Panc1 (cell line): Measurements from ENCODE around the gene NRG2. TPM values are rescaled to one million over a fixed set of nuclear protein-coding genes. Genes with fewer than 3 reads are reported as not detected.
A peak's percentile ranks its signal among the peaks of the same experiment; 100 is the strongest.

Experiments used
- ATAC-seq: fragments of 200-7000 bp; cut with Tn5 transposase; 2 replicates; pipeline ENCODE4 v1.9.1; 2020; ENCODE audit warnings: mild to moderate bottlenecking, moderate library complexity
- Bru-seq: library from RNA; stranded (reverse); fragments of 400-500 nt; gene quantifications from one replicate; lab custom pipeline; 2021; lab: Mats Ljungman, UMichigan
- BruChase-seq, 2 experiments: library from RNA; stranded (reverse); fragments of 400-500 nt; gene quantifications; one replicate each; lab custom pipeline; 2021; lab: Mats Ljungman, UMichigan
- BruUV-seq: library from RNA; stranded (reverse); fragments of 400-500 nt; replicated peaks from 2 replicates; lab custom pipeline; 2021; lab: Mats Ljungman, UMichigan
- CTCF ChIA-PET: fragments of 300-600 bp; sonication (Branson Sonifier 250); formaldehyde crosslinking; loops from one replicate; lab custom pipeline; 2022; ENCODE audit warnings: antibody characterized with exemption; lab: Charles Lee
- POLR2A ChIA-PET: fragments of 300-600 bp; sonication (Branson Sonifier 250); formaldehyde crosslinking; loops from one replicate; lab custom pipeline; 2022; ENCODE audit warnings: antibody characterized with exemption; lab: Charles Lee
- DNase-seq: peaks from one replicate; pipeline ENCODE4 v3.0.0-alpha.2; 2010; ENCODE audit warnings: low read depth, low spot score
- H3K27ac ChIP-seq: 2 replicates; pipeline ENCODE4 v1.5.1; 2011; ENCODE audit warnings: mild to moderate bottlenecking, low read length, inconsistent platforms
- H3K27me3 ChIP-seq: fragments of 200-500 bp; sonication (Bioruptor generic); 2 replicates; pipeline ENCODE4 v1.6.0; 2014; ENCODE audit warnings: low read length, inconsistent platforms; ENCODE audit not compliant: control insufficient read depth, insufficient read depth
- H3K36me3 ChIP-seq: fragments of 200-500 bp; sonication (Bioruptor generic); 2 replicates; pipeline ENCODE4 v1.5.1; 2014; ENCODE audit warnings: inconsistent platforms, mild to moderate bottlenecking, low read length, moderate library complexity; ENCODE audit not compliant: control insufficient read depth, insufficient read depth
- H3K4me1 ChIP-seq: 2 replicates; pipeline ENCODE4 v1.5.1; 2011; ENCODE audit warnings: inconsistent platforms, mild to moderate bottlenecking, low read length, moderate library complexity; ENCODE audit not compliant: control insufficient read depth, insufficient read depth
- H3K4me3 ChIP-seq, 2 experiments: 2 replicates each; pipeline ENCODE4 v1.5.1; 2011 to 2012; ENCODE audit warnings: low read depth in 2 of 2, low read length in 2 of 2, mild to moderate bottlenecking in 2 of 2, inconsistent platforms in 1 of 2, moderate library complexity in 1 of 2
- H3K9me3 ChIP-seq: fragments of 200-500 bp; sonication (Bioruptor generic); 2 replicates; pipeline ENCODE4 v1.5.1; 2014; ENCODE audit warnings: low read depth, mild to moderate bottlenecking, inconsistent platforms, low read length, moderate library complexity; ENCODE audit not compliant: control insufficient read depth, insufficient read depth
- POLR2AphosphoS5 ChIP-seq: IDR thresholded peaks from 2 replicates; pipeline ENCODE4 v1.6.1; 2012; ENCODE audit warnings: mild to moderate bottlenecking, low read depth, low read length, moderate library complexity
- SIN3A ChIP-seq: IDR thresholded peaks from 2 replicates; pipeline ENCODE4 v1.6.1; 2012; ENCODE audit warnings: low read depth, mild to moderate bottlenecking, low read length, moderate library complexity, borderline replicate concordance; ENCODE audit not compliant: insufficient read depth
- TCF7L2 ChIP-seq: IDR thresholded peaks from 2 replicates; pipeline ENCODE4 v1.6.1; 2011; ENCODE audit warnings: mild to moderate bottlenecking, low read depth, low read length, inconsistent platforms
- in situ Hi-C: cut with HindIII; loops from 2 replicates; pipeline ENCODE4 v1.10.0; 2016; ENCODE audit warnings: low sequenced_read_pairs, low pct_unique_long_range_greater_than_20kb
- intact Hi-C: fragments of 100-400 bp; cut with micrococcal nuclease; formaldehyde crosslinking; loops from one replicate; pipeline ENCODE4 v1.10.0; 2022; ENCODE audit not compliant: unreplicated experiment
- long read RNA-seq: library from polyadenylated mRNA; unstranded; transcript quantifications from one replicate; pipeline ENCODE4 v2.0.0, GENCODE V29; 2021; ENCODE audit not compliant: unreplicated experiment
- polyA plus RNA-seq: library from polyadenylated mRNA; unstranded; fragments of >200 nt; gene quantifications from one replicate; pipeline ENCODE4 v1.2.1, GENCODE V29; 2012; ENCODE audit warnings: missing spikeins; ENCODE audit not compliant: insufficient read length
- total RNA-seq: library from RNA; stranded (reverse); gene quantifications from one replicate; pipeline ENCODE4 v1.2.1, GENCODE V29; 2021; ENCODE audit not compliant: unreplicated experiment
- TF ChIP-seq, protein P1 (sequence below): fragments of 450-650 bp; IDR thresholded peaks from 2 replicates; pipeline ENCODE4 v1.5.1; 2017; ENCODE audit warnings: mild to moderate bottlenecking
- TF ChIP-seq, protein P2 (sequence below), 2 experiments: IDR thresholded peaks; 2 replicates each; pipeline ENCODE4 v1.6.1; 2011 to 2012; ENCODE audit warnings: low read depth in 2 of 2, control low read depth in 1 of 2, low read length in 1 of 2, mild to moderate bottlenecking in 1 of 2, moderate library complexity in 1 of 2; ENCODE audit not compliant: insufficient read depth in 1 of 2

NRG2 gene
- total RNA-seq (20.2 TPM), Bru-seq, nascent RNA (percentile 79 among the genes with signal in this experiment), BruChase-seq, experiment 1, labeled RNA remaining after a 2-hour chase (percentile 78 among the genes with signal in this experiment), BruChase-seq, experiment 2, labeled RNA remaining after a 6-hour chase (percentile 77 among the genes with signal in this experiment)
- 20.9 TPM for polyA plus RNA-seq
- long read RNA-seq, transcript NRG2-205 (10 exons, 3,020 nt) = major isoform, 20 of 40 reads
- long read RNA-seq, partial matches to known transcripts = 11 of 40 reads
- long read RNA-seq, other reads (novel, unspliced or antisense) = 9 of 40 reads

DNA sequence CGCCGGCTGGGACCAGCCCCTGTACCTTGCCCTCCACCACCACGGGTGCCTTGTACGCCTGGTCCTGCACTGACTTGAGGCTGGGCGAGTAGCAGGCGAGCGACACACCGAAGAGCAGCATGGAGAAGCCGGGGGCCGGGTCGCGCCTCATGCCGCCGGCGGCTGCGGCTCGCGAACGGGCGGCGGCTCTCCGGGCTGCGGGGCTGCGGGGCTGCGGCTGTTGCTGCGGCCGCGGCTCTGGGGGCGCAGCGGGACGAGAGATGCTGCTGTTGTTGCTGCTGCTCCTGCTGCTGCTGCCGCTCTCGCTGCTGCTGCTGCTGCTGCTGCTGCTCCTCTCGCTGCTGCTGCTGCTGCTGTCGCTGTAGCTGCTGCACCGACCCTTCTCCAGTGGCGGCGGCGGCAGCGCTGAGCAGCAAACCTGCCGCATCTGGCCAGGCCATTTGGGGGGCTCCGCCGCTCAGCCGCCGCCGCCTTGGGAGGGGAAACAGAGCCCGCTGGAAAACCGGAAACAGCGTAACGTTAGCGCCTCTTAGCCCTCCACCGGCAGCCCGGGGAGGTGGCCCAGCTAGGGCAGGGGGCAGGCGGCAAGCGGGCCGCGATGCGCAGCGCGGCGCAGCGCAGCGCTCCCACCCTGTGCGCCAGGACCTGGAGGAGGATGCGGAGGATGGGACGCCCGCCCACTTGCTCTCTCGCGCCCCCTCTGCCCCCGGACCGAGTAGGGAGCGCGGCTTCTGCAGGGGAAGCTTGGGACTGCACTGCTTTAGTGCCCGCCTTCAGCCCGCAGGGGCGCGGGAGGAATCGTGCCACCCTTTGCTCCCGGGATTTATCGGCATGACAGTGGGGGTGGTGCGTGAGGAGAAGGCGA is at the start of gene NRG2:
Gene NRG2, minus strand, starts transcription at position 657 of the 865 bp plus-strand sequence.
- Histone ChIP-seq H3K4me1 (peaks cover 26% of the 10 kb centered on the region), H3K4me3 (peak within 1 kb of the TSS; percentile 82 to 89), H3K9me3 (no peaks in the 10 kb centered on the region), H3K36me3 (no peaks in the 10 kb centered on the region), H3K27me3 (no peaks in the 10 kb centered on the region), H3K27ac (peak within 1 kb of the TSS; percentile 88)
- ChIA-PET POLR2A (no interaction called here), CTCF (interaction anchor here (0.5 to 1.1 kb wide), 5 partner anchors 57 to 385 kb away, joined by 3 to 9 read pairs (median 4); no protein-coding TSS in a partner anchor)
- in situ Hi-C loops = no loop called here
- ATAC-seq = peak; percentile 86
- peak; percentile 64 for DNase-seq
- no TSS peak for BruUV-seq
- TF ChIP-seq, protein P1, sequence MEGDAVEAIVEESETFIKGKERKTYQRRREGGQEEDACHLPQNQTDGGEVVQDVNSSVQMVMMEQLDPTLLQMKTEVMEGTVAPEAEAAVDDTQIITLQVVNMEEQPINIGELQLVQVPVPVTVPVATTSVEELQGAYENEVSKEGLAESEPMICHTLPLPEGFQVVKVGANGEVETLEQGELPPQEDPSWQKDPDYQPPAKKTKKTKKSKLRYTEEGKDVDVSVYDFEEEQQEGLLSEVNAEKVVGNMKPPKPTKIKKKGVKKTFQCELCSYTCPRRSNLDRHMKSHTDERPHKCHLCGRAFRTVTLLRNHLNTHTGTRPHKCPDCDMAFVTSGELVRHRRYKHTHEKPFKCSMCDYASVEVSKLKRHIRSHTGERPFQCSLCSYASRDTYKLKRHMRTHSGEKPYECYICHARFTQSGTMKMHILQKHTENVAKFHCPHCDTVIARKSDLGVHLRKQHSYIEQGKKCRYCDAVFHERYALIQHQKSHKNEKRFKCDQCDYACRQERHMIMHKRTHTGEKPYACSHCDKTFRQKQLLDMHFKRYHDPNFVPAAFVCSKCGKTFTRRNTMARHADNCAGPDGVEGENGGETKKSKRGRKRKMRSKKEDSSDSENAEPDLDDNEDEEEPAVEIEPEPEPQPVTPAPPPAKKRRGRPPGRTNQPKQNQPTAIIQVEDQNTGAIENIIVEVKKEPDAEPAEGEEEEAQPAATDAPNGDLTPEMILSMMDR = peak; percentile 84
- TF ChIP-seq, protein P2, sequence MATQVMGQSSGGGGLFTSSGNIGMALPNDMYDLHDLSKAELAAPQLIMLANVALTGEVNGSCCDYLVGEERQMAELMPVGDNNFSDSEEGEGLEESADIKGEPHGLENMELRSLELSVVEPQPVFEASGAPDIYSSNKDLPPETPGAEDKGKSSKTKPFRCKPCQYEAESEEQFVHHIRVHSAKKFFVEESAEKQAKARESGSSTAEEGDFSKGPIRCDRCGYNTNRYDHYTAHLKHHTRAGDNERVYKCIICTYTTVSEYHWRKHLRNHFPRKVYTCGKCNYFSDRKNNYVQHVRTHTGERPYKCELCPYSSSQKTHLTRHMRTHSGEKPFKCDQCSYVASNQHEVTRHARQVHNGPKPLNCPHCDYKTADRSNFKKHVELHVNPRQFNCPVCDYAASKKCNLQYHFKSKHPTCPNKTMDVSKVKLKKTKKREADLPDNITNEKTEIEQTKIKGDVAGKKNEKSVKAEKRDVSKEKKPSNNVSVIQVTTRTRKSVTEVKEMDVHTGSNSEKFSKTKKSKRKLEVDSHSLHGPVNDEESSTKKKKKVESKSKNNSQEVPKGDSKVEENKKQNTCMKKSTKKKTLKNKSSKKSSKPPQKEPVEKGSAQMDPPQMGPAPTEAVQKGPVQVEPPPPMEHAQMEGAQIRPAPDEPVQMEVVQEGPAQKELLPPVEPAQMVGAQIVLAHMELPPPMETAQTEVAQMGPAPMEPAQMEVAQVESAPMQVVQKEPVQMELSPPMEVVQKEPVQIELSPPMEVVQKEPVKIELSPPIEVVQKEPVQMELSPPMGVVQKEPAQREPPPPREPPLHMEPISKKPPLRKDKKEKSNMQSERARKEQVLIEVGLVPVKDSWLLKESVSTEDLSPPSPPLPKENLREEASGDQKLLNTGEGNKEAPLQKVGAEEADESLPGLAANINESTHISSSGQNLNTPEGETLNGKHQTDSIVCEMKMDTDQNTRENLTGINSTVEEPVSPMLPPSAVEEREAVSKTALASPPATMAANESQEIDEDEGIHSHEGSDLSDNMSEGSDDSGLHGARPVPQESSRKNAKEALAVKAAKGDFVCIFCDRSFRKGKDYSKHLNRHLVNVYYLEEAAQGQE (IDR thresholded peaks at IDR 0.05; ENCODE audit: insufficient read depth in 1 of 2, low read depth in 2 of 2, low read length in 1 of 2) = no peak
- no peak for TF ChIP-seq TCF7L2
- peak; percentile 67; the same call in 1 of the 2 replicates for TF ChIP-seq SIN3A
- TF ChIP-seq POLR2AphosphoS5 = peak; percentile 61; the same call in 1 of the 2 replicates
- intact Hi-C loops = no loop called here

DNA sequence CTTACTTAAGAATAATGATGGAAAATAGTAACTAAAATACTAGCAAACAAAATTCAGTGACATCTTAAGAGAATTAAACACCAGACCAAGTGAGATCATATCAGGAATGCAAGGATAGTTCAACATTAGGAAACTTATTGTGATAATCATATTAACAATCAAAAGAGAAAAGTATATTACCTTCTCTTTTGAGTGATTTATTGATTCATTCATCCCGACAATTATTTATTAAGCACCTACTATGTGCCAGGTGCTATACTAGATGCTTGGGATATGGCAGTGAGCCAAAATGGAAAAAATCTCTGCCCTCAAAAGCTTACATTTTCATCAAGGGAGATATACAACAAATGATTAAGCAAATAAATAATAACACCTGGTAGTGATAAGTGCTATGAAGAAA is 47.2 kb upstream of the NRG2 start:
- TF ChIP-seq, protein P1 = no peak
- no peak for TF ChIP-seq TCF7L2
- TF ChIP-seq, protein P2 (IDR thresholded peaks at IDR 0.05; ENCODE audit: insufficient read depth in 1 of 2, low read depth in 2 of 2, low read length in 1 of 2) = no peak
- Histone ChIP-seq H3K9me3 (peaks cover 8% of the 10 kb centered on the region; the same call in 1 of the 2 replicates), H3K4me3 (no peak overlapping the region), H3K27me3 (peaks cover 6% of the 10 kb centered on the region; the same call in 1 of the 2 replicates), H3K27ac (no peak overlapping the region), H3K36me3 (no peaks in the 10 kb centered on the region), H3K4me1 (no peaks in the 10 kb centered on the region)
- DNase-seq (no peak), ATAC-seq (no peak)
- BruUV-seq = no TSS peak
- ChIA-PET CTCF (no interaction called here), POLR2A (no interaction called here)
- in situ Hi-C loops = no loop called here
- intact Hi-C loops = no loop called here
